Measurements from ENCODE around the gene ITPRIPL1.

- no peak for TF ChIP-seq CTCF (IDR thresholded peaks at IDR 0.05)
- TF ChIP-seq POLR2A (IDR thresholded peaks at IDR 0.05) = no peak
- no peak for TF ChIP-seq EP300 (IDR thresholded peaks at IDR 0.05)
- TF ChIP-seq POLR2AphosphoS5 (IDR thresholded peaks at IDR 0.05) = no peak
Observed at GRCh38 chr2:96361751-96362150, 36.6 kb downstream of the ITPRIPL1 start.

Measured in gastroesophageal sphincter (tissue), 3 donors.